OCI-LY7 (cell line): ENCODE results near the gene DNASE1L3.

Experiments
- EZH2phosphoT487 ChIP-seq: fragments of 200-600 bp; sonication (generic); IDR thresholded peaks from 2 replicates; pipeline ENCODE4 v1.6.1; 2018; ENCODE audit warnings: low read depth, borderline replicate concordance, mild to moderate bottlenecking, mixed run types, antibody characterized with exemption, low read length, moderate library complexity, mixed read lengths
- TF ChIP-seq, protein P1 (sequence below): fragments of 200-600 bp; sonication (generic); conservative IDR thresholded peaks from 2 replicates; pipeline ENCODE4 v1.5.1; 2014; ENCODE audit warnings: mild to moderate bottlenecking, antibody characterized with exemption, low read length, moderate library complexity, mixed read lengths

DNA sequence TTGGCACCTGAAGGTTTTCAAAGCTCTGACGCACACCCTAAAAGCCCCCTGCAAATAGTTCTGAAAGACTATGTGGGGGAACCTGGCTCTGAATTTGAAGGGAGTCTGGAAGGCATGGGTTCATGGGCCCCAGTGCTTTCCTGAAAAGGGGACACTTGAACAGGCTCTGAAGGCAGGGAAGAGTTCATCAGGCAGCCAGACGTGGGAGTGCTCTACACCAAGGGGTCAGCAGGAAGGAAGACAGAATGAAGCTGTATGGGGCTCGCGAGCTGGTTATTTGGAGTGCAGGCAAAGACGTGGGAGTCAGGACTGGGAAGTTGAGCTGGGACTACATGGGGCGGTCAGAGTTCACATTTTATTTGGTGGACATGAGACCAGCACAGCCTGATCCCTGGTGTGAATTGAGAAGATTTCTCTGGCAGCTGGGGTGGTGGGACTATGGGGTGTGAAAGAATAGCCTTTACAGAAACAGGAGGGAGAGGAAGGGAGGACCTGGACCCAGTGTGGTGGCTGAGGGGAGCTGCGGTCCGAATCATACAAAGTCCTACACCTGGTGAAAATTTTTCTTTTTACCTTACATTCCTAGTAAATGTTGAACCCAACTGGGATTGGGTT, 39.4 kb upstream of the DNASE1L3 start:
- TF ChIP-seq, protein P1, sequence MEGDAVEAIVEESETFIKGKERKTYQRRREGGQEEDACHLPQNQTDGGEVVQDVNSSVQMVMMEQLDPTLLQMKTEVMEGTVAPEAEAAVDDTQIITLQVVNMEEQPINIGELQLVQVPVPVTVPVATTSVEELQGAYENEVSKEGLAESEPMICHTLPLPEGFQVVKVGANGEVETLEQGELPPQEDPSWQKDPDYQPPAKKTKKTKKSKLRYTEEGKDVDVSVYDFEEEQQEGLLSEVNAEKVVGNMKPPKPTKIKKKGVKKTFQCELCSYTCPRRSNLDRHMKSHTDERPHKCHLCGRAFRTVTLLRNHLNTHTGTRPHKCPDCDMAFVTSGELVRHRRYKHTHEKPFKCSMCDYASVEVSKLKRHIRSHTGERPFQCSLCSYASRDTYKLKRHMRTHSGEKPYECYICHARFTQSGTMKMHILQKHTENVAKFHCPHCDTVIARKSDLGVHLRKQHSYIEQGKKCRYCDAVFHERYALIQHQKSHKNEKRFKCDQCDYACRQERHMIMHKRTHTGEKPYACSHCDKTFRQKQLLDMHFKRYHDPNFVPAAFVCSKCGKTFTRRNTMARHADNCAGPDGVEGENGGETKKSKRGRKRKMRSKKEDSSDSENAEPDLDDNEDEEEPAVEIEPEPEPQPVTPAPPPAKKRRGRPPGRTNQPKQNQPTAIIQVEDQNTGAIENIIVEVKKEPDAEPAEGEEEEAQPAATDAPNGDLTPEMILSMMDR, result no peak
- TF ChIP-seq EZH2phosphoT487, result no peak
